Measurements from ENCODE around the gene KREMEN2.
A peak's percentile ranks its signal among the peaks of the same experiment; 100 is the strongest.

The KREMEN2 gene

GRCh38 chr16:3007059-3007956 is 43.2 kb downstream of the KREMEN2 start:
- no peak for DNase-seq

DNA sequence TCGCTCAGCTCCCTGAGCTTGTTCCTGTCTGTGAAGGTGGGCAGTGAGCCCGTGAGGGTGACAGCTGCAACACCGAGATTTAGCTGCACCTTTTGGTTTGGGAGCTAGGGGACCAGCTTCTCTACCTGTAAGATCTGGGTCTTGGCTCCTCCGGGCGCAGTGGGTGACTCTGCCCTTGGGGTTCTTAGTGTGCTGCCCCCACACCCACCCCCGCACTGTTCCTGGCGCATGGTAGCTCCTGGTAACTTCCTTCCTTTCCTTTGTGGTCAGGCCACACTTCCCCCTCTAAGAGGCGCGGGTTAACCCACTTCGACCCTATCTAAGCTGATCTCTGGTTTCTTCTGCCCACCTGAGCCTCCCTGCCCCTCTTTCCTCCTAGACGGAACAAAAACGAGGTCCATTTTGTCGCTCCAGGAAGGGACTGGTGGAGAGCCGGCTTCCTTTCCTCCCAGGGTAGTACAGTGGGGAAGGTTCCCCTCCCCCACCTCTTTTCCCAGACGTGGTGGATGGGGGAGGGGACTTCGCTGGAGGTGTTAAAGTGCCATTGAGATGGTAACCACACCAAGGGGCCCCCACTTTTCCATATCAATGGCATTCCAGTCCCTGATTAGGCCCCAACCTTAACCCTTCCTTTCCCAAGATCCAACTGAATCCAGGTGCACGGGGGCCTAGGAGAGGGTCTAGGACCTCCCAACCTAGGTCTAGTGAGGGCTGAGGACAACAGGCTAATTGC is 44.0 kb downstream of the KREMEN2 start:
- DNase-seq, result no peak

DNA sequence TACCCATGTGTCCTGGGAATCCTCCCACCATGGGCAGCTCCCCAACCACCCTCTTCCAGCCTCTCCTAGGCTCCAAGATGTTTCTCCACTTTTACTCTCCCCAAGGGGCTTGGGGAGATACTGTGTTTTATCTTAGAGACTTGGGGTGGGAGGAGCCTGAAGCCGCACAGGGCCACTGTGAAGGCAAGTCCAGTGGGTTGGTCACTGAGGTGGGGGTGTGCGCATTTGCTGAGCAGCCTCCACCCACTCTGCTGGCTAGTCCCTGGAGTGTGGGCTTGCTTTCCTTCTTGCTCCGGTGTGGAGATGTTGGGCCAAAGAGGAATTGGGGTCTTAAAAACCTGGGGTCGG is 44.6 kb downstream of the KREMEN2 start:
- DNase-seq, result no peak

DNA sequence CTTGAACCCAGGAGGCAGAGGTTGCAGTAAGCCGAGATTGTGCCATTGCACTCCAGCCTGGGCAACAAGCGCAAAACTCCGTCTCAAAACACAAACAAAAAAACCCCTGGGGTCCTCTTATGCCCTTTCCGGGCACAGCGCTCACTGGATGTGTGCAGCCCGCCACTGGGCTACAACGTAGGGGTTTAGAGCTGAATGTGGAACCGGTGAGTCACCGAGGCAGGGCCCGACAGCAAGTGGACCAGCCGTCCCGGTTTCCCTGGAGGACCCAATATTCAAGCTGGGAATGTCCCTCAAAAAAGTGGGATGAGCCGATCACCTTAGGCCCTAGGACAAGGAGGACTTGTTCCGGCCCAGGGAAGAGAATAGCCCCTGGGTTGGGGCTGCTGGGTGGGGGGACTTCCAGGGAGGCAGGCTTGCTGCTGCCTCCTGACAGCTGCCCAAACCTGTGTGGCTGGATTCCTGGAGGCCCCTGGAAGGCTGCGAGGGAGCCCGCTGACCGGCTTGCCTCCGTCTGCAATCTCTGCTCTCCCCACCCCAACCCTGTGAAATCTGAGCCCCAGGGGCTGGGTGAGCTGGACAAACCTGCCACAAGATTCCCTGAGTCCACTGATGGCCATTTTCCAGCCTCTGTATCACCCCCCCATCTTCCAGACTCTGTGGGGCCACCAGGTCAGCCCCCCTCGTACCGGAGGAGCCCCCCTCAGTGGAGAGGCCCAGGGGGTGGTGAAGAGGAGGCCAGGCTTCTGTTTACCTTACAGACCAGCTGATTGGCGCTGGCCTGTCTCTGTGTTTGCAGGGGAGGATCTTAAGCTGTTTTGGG is 45.7 kb downstream of the KREMEN2 start:
- peak; percentile 15 for DNase-seq

GRCh38 chr16:3010510-3010909 is 46.4 kb downstream of the KREMEN2 start:
- no peak for DNase-seq

DNA sequence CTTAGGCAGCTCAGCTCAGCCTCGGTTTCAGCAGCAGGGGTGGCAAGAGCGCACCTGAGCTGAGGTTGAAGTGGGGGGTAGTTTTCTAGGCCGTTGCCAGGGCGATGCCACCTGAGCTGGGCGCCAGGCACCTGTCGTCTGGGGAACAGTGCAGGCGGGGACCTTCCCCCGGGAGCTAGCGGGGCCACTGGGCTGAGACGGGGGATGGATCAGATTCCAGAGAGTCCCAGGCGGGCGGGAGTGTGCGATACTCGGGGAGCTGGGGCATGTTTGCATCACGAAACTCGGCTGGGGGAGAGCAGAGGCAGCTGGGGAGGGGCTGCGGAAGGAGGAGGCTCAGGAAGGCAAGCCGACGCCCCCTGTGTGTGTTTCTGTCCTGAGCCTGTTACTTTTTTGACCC is 48.2 kb downstream of the KREMEN2 start:
- no peak for DNase-seq

- no peak for DNase-seq
Observed at GRCh38 chr16:3012828-3013420, 48.8 kb downstream of the KREMEN2 start, which contains the start of gene CLDN9. TSS of gene CLDN9 (plus strand) at chr16:3012923. CDS start at chr16:3013363, 440 bp downstream.

- no peak for DNase-seq
Observed at GRCh38 chr16:3013491-3013951, 49.4 kb downstream of the KREMEN2 start.

DNA sequence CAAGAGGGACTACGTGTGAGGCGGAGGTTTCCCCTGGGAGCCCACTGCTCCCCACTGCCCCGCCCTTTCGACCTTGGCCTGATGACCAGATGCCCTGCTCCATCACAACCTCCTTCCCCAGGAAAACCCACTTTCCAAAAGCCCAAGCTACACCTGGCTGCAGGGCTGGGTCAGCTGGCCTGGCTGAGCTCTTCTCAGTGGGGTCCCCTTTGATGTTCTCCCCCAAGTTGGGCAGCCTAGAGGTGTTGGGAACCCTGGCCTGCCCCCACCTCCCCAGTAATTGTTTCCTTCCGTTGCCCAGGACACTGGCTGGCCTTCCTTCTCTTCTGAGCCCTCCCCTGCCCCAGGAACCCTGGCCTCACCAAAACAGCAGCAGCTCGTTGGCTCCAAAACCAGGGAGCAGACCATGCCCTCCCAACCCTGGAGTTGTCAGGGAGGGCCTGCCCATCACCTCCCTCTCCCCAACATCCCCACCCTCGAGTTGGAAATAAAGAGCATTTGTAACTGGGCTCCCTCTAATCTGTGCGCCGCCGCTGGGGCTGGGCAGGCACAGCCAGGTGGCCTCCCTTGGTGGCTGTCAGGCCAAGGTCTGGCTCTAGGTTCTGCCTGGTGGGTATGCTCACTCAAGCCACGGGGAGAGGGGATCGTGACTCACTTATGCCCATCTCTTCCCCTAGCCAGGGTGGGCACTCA is 50.1 kb downstream of the KREMEN2 start:
- DNase-seq, result no peak

DNA sequence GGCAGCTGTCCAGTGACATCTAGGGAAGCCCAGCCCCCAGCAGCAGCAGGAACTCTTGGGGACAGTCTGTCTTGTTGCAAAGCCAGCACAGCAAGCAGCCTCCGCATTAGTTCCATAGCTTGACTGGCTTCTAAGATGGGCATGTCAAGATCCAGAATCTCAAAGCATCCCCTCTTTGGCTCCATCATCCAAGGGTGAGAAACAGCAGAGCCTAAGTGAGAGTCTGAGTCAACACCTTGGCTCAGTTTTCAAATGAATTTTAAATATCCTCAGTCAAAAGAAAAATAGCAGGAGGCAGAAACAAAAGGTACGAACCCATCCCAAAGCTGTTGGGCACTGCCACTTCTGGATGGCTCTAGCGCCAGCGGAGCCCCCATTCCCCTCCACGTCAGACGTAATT is 50.9 kb downstream of the KREMEN2 start:
- no peak for DNase-seq

- DNase-seq, result no peak
Observed at GRCh38 chr16:3015865-3016521, 51.9 kb downstream of the KREMEN2 start.

DNA sequence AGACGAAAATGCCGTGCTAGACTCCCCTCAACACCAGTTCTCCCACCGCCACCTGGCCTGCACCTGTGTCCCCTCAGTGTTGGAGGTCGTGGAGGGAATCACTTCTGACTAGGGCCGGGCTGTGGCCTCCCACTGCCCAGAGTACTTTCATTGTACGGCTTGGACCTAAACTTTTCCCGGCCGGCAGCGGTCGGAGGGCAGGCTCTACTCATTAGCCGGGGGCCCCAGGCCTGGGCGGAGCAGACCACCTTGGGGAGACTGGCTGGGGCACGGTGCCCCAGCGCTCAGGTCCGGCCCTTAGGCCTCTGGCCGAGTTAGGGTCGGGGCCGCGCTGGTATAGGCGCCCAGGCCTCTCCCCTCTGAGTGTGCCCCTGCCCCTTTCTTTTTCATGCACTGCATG is 53.3 kb downstream of the KREMEN2 start:
- no peak for DNase-seq
